WTC11 (cell line): ENCODE results near the gene UQCRC2. TPM values are rescaled to one million over a fixed set of nuclear protein-coding genes. Genes with fewer than 3 reads are reported as not detected.

Source experiments
- ATAC-seq: fragments of 200-7000 bp; cut with Tn5 transposase; 2 replicates; pipeline ENCODE4 v1.10.0; 2021; ENCODE audit warnings: mild to moderate bottlenecking, moderate library complexity
- CTCF ChIA-PET: fragments of 300-600 bp; sonication (Branson Sonifier 250); formaldehyde crosslinking; loops from one replicate; lab custom pipeline; 2021; ENCODE audit warnings: antibody characterized with exemption; lab: Charles Lee
- POLR2A ChIA-PET: fragments of 350-600 bp; sonication (Branson Sonifier 250); formaldehyde crosslinking; loops from one replicate; lab custom pipeline; 2021; ENCODE audit warnings: antibody characterized with exemption; lab: Charles Lee
- DNase-seq: peaks from one replicate; pipeline ENCODE4 v3.0.0; 2021; ENCODE audit warnings: low spot score
- H3K27ac Mint-ChIP-seq: 2 replicates; pipeline ENCODE4 v1.8.0; 2021; ENCODE audit warnings: mixed read lengths
- H3K27me3 Mint-ChIP-seq: 2 replicates; pipeline ENCODE4 v1.8.0; 2021; ENCODE audit warnings: low read depth, mild to moderate bottlenecking, moderate library complexity, mixed read lengths
- H3K36me3 Mint-ChIP-seq: 2 replicates; pipeline ENCODE4 v1.8.0; 2021; ENCODE audit warnings: mixed read lengths
- H3K4me1 Mint-ChIP-seq: 2 replicates; pipeline ENCODE4 v1.8.0; 2022; ENCODE audit warnings: mixed read lengths
- H3K4me3 Mint-ChIP-seq: 2 replicates; pipeline ENCODE4 v1.8.0; 2021; ENCODE audit warnings: mild to moderate bottlenecking, moderate library complexity, mixed read lengths
- H3K9me3 Mint-ChIP-seq: 2 replicates; pipeline ENCODE4 v1.8.0; 2021; ENCODE audit warnings: mixed read lengths
- ATF2 ChIP-seq: sonication (generic); formaldehyde crosslinking; IDR thresholded peaks from 2 replicates; pipeline ENCODE4 v1.8.1; 2022; ENCODE audit warnings: low read depth, missing genetic modification reagents, borderline replicate concordance
- CDX4 ChIP-seq: fragments of 250-450 bp; sonication (Bioruptor Pico); IDR thresholded peaks from 2 replicates; pipeline ENCODE4 v1.9.0; 2021; ENCODE audit warnings: moderate library complexity, mild to moderate bottlenecking, inconsistent platforms, borderline replicate concordance
- CREM ChIP-seq: sonication (generic); formaldehyde crosslinking; IDR thresholded peaks from 2 replicates; pipeline ENCODE4 v1.8.1; 2022; ENCODE audit warnings: mild to moderate bottlenecking, missing genetic modification reagents, moderate library complexity
- E2F1 ChIP-seq: sonication (generic); formaldehyde crosslinking; IDR thresholded peaks from 2 replicates; pipeline ENCODE4 v1.8.0; 2022; ENCODE audit warnings: mild to moderate bottlenecking, missing genetic modification reagents
- EMX1 ChIP-seq: fragments of 250-450 bp; sonication (Bioruptor Pico); IDR thresholded peaks from 2 replicates; pipeline ENCODE4 v1.8.0; 2021; ENCODE audit warnings: mild to moderate bottlenecking
- ERG ChIP-seq: fragments of 250-450 bp; sonication (Bioruptor Pico); IDR thresholded peaks from 2 replicates; pipeline ENCODE4 v1.8.0; 2021; ENCODE audit warnings: mild to moderate bottlenecking
- ETV6 ChIP-seq: sonication (generic); formaldehyde crosslinking; IDR thresholded peaks from 2 replicates; pipeline ENCODE4 v1.8.1; 2022; ENCODE audit warnings: mild to moderate bottlenecking, missing genetic modification reagents
- FOXP1 ChIP-seq: sonication (generic); formaldehyde crosslinking; IDR thresholded peaks from 2 replicates; pipeline ENCODE4 v1.8.0; 2022; ENCODE audit warnings: missing genetic modification reagents, mild to moderate bottlenecking, moderate library complexity, borderline replicate concordance
- KAT7 ChIP-seq: sonication (generic); formaldehyde crosslinking; IDR thresholded peaks from 2 replicates; pipeline ENCODE4 v1.8.1; 2023; ENCODE audit warnings: missing genetic modification reagents, mild to moderate bottlenecking, borderline replicate concordance
- MAX ChIP-seq: sonication (generic); formaldehyde crosslinking; IDR thresholded peaks from 2 replicates; pipeline ENCODE4 v1.8.0; 2022; ENCODE audit warnings: mild to moderate bottlenecking, missing genetic modification reagents
- NFYB ChIP-seq: sonication (generic); formaldehyde crosslinking; conservative IDR thresholded peaks from 2 replicates; pipeline ENCODE4 v1.8.0; 2022; ENCODE audit warnings: low read depth, missing genetic modification reagents
- NR1H2 ChIP-seq: sonication (generic); formaldehyde crosslinking; IDR thresholded peaks from 2 replicates; pipeline ENCODE4 v1.9.0; 2021; ENCODE audit warnings: mild to moderate bottlenecking, moderate library complexity, missing genetic modification reagents
- NR3C1 ChIP-seq: sonication (generic); formaldehyde crosslinking; conservative IDR thresholded peaks from 2 replicates; pipeline ENCODE4 v1.8.1; 2023; ENCODE audit warnings: low read depth, mild to moderate bottlenecking, missing genetic modification reagents
- OVOL2 ChIP-seq: fragments of 250-450 bp; sonication (Bioruptor Pico); IDR thresholded peaks from 2 replicates; pipeline ENCODE4 v1.9.0; 2021; ENCODE audit warnings: mild to moderate bottlenecking, borderline replicate concordance
- PRDM15 ChIP-seq: sonication (generic); formaldehyde crosslinking; IDR thresholded peaks from 2 replicates; pipeline ENCODE4 v1.8.0; 2022; ENCODE audit warnings: missing genetic modification reagents
- PREB ChIP-seq: sonication (generic); formaldehyde crosslinking; IDR thresholded peaks from 2 replicates; pipeline ENCODE4 v1.8.1; 2022; ENCODE audit warnings: mild to moderate bottlenecking, missing genetic modification reagents, moderate library complexity, borderline replicate concordance
- RELA ChIP-seq: sonication (generic); formaldehyde crosslinking; IDR thresholded peaks from 2 replicates; pipeline ENCODE4 v1.8.1; 2022; ENCODE audit warnings: missing genetic modification reagents, mild to moderate bottlenecking, borderline replicate concordance
- RORB ChIP-seq: fragments of 250-450 bp; sonication (Bioruptor Pico); IDR thresholded peaks from 2 replicates; pipeline ENCODE4 v1.9.0; 2021; ENCODE audit warnings: mild to moderate bottlenecking
- SMAD4 ChIP-seq: sonication (generic); formaldehyde crosslinking; IDR thresholded peaks from 2 replicates; pipeline ENCODE4 v1.8.0; 2022; ENCODE audit warnings: mild to moderate bottlenecking, missing genetic modification reagents
- SP1 ChIP-seq: sonication (generic); formaldehyde crosslinking; conservative IDR thresholded peaks from 2 replicates; pipeline ENCODE4 v1.8.1; 2022; ENCODE audit warnings: missing genetic modification reagents
- ZNF281 ChIP-seq: sonication (generic); formaldehyde crosslinking; IDR thresholded peaks from 2 replicates; pipeline ENCODE4 v1.8.0; 2023; ENCODE audit warnings: mild to moderate bottlenecking, missing genetic modification reagents
- ZNF425 ChIP-seq: fragments of 250-450 bp; sonication (Bioruptor Pico); conservative IDR thresholded peaks from 2 replicates; pipeline ENCODE4 v1.9.0; 2021; ENCODE audit warnings: mild to moderate bottlenecking
- total RNA-seq: library from RNA; stranded (reverse); gene quantifications from 3 replicates; pipeline ENCODE4 v1.2.3, GENCODE V29; 2021

The UQCRC2 gene
- total RNA-seq, 1 experiment from 2014 or later: 197 TPM

GRCh38 chr16:22016927-22017326, 63.8 kb downstream of the UQCRC2 start (continued):
- TF ChIP-seq ZNF281 (CRISPR knock-in tag) (no peak), CDX4 (CRISPR knock-in tag) (no peak), SP1 (CRISPR knock-in tag) (no peak), KAT7 (CRISPR knock-in tag) (no peak), FOXP1 (CRISPR knock-in tag) (no peak), ZNF425 (no peak)

GRCh38 chr16:22018559-22018958, 65.4 kb downstream of the UQCRC2 start:
- DNase-seq: no peak
- H3K36me3 Mint-ChIP-seq: no peaks in the 10 kb centered on the region
- H3K27me3 Mint-ChIP-seq: no peaks in the 10 kb centered on the region
- ChIA-PET CTCF (no interaction called here), POLR2A (no interaction called here)
- H3K27ac Mint-ChIP-seq: no peak overlapping the region
- no peak for ATAC-seq
- no peaks in the 10 kb centered on the region for H3K9me3 Mint-ChIP-seq
- no peak overlapping the region for H3K4me3 Mint-ChIP-seq
- TF ChIP-seq FOXP1 (CRISPR knock-in tag): no peak
- no peak for TF ChIP-seq RORB
- TF ChIP-seq SP1 (CRISPR knock-in tag): no peak
- no peak for TF ChIP-seq KAT7 (CRISPR knock-in tag)
- no peak for TF ChIP-seq NR3C1
- no peak for TF ChIP-seq CREM (CRISPR knock-in tag)
- no peak for TF ChIP-seq NFYB
- no peak for TF ChIP-seq PRDM15 (CRISPR knock-in tag)
- no peak for TF ChIP-seq NR1H2 (CRISPR knock-in tag)
- TF ChIP-seq ATF2 (CRISPR knock-in tag): no peak
- TF ChIP-seq MAX (CRISPR knock-in tag): no peak
- no peak for TF ChIP-seq EMX1 (CRISPR knock-in tag)
- no peak for TF ChIP-seq RELA (CRISPR knock-in tag)
- TF ChIP-seq E2F1 (CRISPR knock-in tag): no peak
- no peak for TF ChIP-seq ETV6 (CRISPR knock-in tag)
- no peak for TF ChIP-seq SMAD4
- no peak for TF ChIP-seq OVOL2 (CRISPR knock-in tag)
- no peak for TF ChIP-seq PREB
- no peak for TF ChIP-seq ERG (CRISPR knock-in tag)
- H3K4me1 Mint-ChIP-seq: 0 out of 2 replicates have a peak, but pooled peaks cover 3% of the 10 kb centered on the region
